Inflammatory macrophage (primary cell): Measurements from ENCODE around the gene NT5C.

Source experiments
- DNase-seq, 2 donors: peaks; one replicate each; pipeline ENCODE4 v3.0.0-alpha.2; 2020 to 2022

The NT5C gene

GRCh38 chr17:75115555-75115954 lies 16.0 kb downstream of the NT5C start:
- DNase-seq, result no peak

- DNase-seq, result peak; percentile 38 to 45
Measured at GRCh38 chr17:75114552-75115314, 16.8 kb downstream of the NT5C start.

- DNase-seq, result peak; percentile 92
Measured at GRCh38 chr17:75113798-75114551, 17.6 kb downstream of the NT5C start.

- peak; percentile 65 to 70 for DNase-seq
Measured at GRCh38 chr17:75111777-75112335, 19.7 kb downstream of the NT5C start.

GRCh38 chr17:75110234-75110937 lies 21.2 kb downstream of the NT5C start:
- DNase-seq, result peak in 1 of 2 donors; percentile 27

GRCh38 chr17:75109407-75110233 lies 21.9 kb downstream of the NT5C start, which contains the start of gene ARMC7:
ARMC7 (plus strand) TSS chr17:75109969; CDS start chr17:75110289, 320 bp downstream.
- peak; percentile 88 to 93 for DNase-seq

GRCh38 chr17:75109046-75109406 lies 22.5 kb downstream of the NT5C start:
- no peak for DNase-seq

GRCh38 chr17:75108193-75108592 lies 23.3 kb downstream of the NT5C start:
- DNase-seq, result no peak

GRCh38 chr17:75105126-75106080 lies 26.1 kb downstream of the NT5C start:
- DNase-seq, result peak in 1 of 2 donors; percentile 43

- no peak for DNase-seq
Measured at GRCh38 chr17:75103601-75104554, 27.7 kb downstream of the NT5C start.

- peak; percentile 69 to 76 for DNase-seq
Measured at GRCh38 chr17:75102385-75102821, 29.1 kb downstream of the NT5C start.

- DNase-seq, result no peak
Measured at GRCh38 chr17:75099881-75100595, 31.5 kb downstream of the NT5C start.

GRCh38 chr17:75098861-75099260 lies 32.7 kb downstream of the NT5C start:
- no peak for DNase-seq

- no peak for DNase-seq
Measured at GRCh38 chr17:75097865-75098264, 33.7 kb downstream of the NT5C start.

- peak; percentile 96 for DNase-seq
Measured at GRCh38 chr17:75096082-75096625, 35.4 kb downstream of the NT5C start.

- no peak for DNase-seq
Measured at GRCh38 chr17:75094871-75095399, 36.6 kb downstream of the NT5C start.

GRCh38 chr17:75093548-75094158 lies 37.9 kb downstream of the NT5C start:
- DNase-seq, result no peak

- no peak for DNase-seq
Measured at GRCh38 chr17:75091855-75092327, 39.7 kb downstream of the NT5C start.
